ENCODE data around the gene CD69.

CD69 gene

DNA sequence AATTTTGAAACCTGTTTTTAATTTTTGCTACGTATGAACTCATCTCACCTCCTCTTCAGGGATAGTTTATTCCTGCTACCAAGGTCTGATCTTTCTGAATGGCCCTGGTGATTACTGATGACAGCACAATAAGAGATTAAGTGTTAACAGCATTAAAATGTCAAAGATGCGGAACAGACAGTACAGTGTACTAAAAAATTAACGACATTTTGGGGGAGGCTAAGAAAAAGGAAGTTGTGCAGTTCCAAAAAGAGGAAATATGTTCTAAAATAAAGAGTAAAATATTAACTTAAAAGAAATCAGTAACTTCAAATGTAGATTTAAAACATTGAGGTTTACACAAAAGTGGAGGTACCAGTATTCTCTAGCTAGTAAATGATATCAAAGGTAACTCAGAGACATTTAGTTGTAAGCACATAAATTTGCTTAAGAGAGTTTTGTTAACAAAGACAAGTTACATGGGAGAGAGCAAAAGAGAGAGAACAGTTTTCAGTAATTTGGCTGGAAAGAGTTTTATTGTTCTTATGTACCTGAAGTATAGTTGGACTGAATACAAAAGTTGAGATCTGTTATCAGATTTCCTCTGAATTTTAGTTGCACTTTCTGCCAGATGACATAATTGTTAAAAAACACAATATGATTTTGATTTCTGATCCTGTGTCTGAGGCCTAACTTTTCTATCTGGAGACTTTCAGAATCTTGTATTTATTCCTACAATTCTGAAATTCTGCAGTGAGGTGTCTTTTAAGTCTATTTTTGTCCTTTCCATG lies 23.6 kb downstream of the CD69 start:
- H2BK12ac ChIP-seq (ENCODE audit: low read length in 2 of 2), result no peak overlapping the region
- H3K9me3 ChIP-seq (ENCODE audit: control insufficient read depth, low read length), result no peaks in the 10 kb centered on the region
- no peak overlapping the region for H3K4me2 ChIP-seq (ENCODE audit: low read length, poor library complexity, severe bottlenecking)
- 81% methylated on average over 3 of the region's 3 CpGs for WGBS
- no peaks in the 10 kb centered on the region for H3K27me3 ChIP-seq (ENCODE audit: control insufficient read depth in 1 of 2, insufficient read depth in 1 of 2, low read length in 2 of 2)
- H3K4ac ChIP-seq (ENCODE audit: low read depth in 1 of 2, low read length in 2 of 2), result no peak overlapping the region
- no peak overlapping the region for H2AFZ ChIP-seq (ENCODE audit: low read depth, low read length)
- no peak overlapping the region for H2BK5ac ChIP-seq (ENCODE audit: low read depth, low read length, poor library complexity, severe bottlenecking)
- H4K91ac ChIP-seq (ENCODE audit: low read length), result no peak overlapping the region
- peaks cover 2% of the 10 kb centered on the region for H3K4me1 ChIP-seq (ENCODE audit: control insufficient read depth, insufficient read depth, low read depth, low read length)
- H3K4me3 ChIP-seq (ENCODE audit: insufficient read depth in 1 of 2, low read depth in 1 of 2, low read length in 2 of 2), result no peak overlapping the region
- H3K23ac ChIP-seq (ENCODE audit: low read length in 2 of 2), result no peak overlapping the region
- no peaks in the 10 kb centered on the region for H3K79me1 ChIP-seq (replicated peaks; ENCODE audit: low read length, poor library complexity, severe bottlenecking)
- DNase-seq, result no peak
- no peak overlapping the region for H3K18ac ChIP-seq (ENCODE audit: low read depth in 1 of 2, low read length in 2 of 2)
- H3K14ac ChIP-seq (ENCODE audit: low read length in 2 of 2), result no peak overlapping the region
- H2AK5ac ChIP-seq (ENCODE audit: low read length, severe bottlenecking), result no peak overlapping the region
- H3K36me3 ChIP-seq (ENCODE audit: control insufficient read depth in 1 of 2, insufficient read depth in 2 of 2, low read depth in 1 of 2, low read length in 2 of 2), result no peaks in the 10 kb centered on the region
- no peak overlapping the region for H3K9ac ChIP-seq (ENCODE audit: low read length)
- no peak overlapping the region for H2BK15ac ChIP-seq (ENCODE audit: low read depth, poor library complexity, severe bottlenecking)
- no peak overlapping the region for H4K8ac ChIP-seq (ENCODE audit: low read length)
- H2BK120ac ChIP-seq (ENCODE audit: low read depth, low read length), result no peak overlapping the region
- no peak overlapping the region for H3K27ac ChIP-seq (ENCODE audit: low read length, poor library complexity, severe bottlenecking)

DNA sequence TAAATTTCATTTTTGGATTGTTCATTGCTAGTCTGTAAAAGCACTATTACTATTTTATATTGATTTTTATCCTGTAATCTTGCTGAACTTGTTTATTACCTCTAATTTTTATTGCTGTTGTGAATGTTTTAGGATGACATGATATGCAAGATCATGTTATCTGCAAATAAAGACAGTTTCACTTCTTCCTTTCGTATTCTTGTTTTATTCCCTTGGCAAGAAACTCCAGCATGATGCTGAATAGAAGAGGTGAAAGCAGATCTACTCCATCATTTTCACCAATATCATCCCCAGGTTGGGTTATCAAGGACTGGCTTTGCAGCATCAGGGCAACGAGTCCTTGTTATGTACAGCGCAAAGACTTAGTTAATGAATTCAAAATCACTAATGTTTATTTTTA lies 25.1 kb downstream of the CD69 start:
- DNase-seq, result no peak
- no peak overlapping the region for H2AFZ ChIP-seq (ENCODE audit: low read depth, low read length)
- H2AK5ac ChIP-seq (ENCODE audit: low read length, severe bottlenecking), result no peak overlapping the region
- H3K4ac ChIP-seq (ENCODE audit: low read depth in 1 of 2, low read length in 2 of 2), result no peak overlapping the region
- no peak overlapping the region for H3K27ac ChIP-seq (ENCODE audit: low read length, poor library complexity, severe bottlenecking)
- no peak overlapping the region for H3K18ac ChIP-seq (ENCODE audit: low read depth in 1 of 2, low read length in 2 of 2)
- H3K4me1 ChIP-seq (ENCODE audit: control insufficient read depth, insufficient read depth, low read depth, low read length), result peaks cover 2% of the 10 kb centered on the region
- no peak overlapping the region for H3K9ac ChIP-seq (ENCODE audit: low read length)
- no peak overlapping the region for H2BK15ac ChIP-seq (ENCODE audit: low read depth, poor library complexity, severe bottlenecking)
- H3K27me3 ChIP-seq (ENCODE audit: control insufficient read depth in 1 of 2, insufficient read depth in 1 of 2, low read length in 2 of 2), result no peaks in the 10 kb centered on the region
- H3K9me3 ChIP-seq (ENCODE audit: control insufficient read depth, low read length), result no peaks in the 10 kb centered on the region
- no peak overlapping the region for H3K4me3 ChIP-seq (ENCODE audit: insufficient read depth in 1 of 2, low read depth in 1 of 2, low read length in 2 of 2)
- no peak overlapping the region for H2BK12ac ChIP-seq (ENCODE audit: low read length in 2 of 2)
- 95% methylated on average over 1 of the region's 3 CpGs for WGBS
- no peak overlapping the region for H4K91ac ChIP-seq (ENCODE audit: low read length)
- H2BK5ac ChIP-seq (ENCODE audit: low read depth, low read length, poor library complexity, severe bottlenecking), result no peak overlapping the region
- no peaks in the 10 kb centered on the region for H3K79me1 ChIP-seq (replicated peaks; ENCODE audit: low read length, poor library complexity, severe bottlenecking)
- H2BK120ac ChIP-seq (ENCODE audit: low read depth, low read length), result no peak overlapping the region
- H3K36me3 ChIP-seq (ENCODE audit: control insufficient read depth in 1 of 2, insufficient read depth in 2 of 2, low read depth in 1 of 2, low read length in 2 of 2), result no peaks in the 10 kb centered on the region
- no peak overlapping the region for H4K8ac ChIP-seq (ENCODE audit: low read length)
- no peak overlapping the region for H3K14ac ChIP-seq (ENCODE audit: low read length in 2 of 2)
- H3K23ac ChIP-seq (ENCODE audit: low read length in 2 of 2), result no peak overlapping the region
- no peak overlapping the region for H3K4me2 ChIP-seq (ENCODE audit: low read length, poor library complexity, severe bottlenecking)

GRCh38 chr12:9732921-9733461 lies 27.7 kb downstream of the CD69 start, which contains the start of gene CLECL1:
TSS of gene CLECL1 (minus strand) at chr12:9733097.
- no peak within 1 kb of the TSS for H3K23ac ChIP-seq (ENCODE audit: low read length in 2 of 2)
- H3K27ac ChIP-seq (ENCODE audit: low read length, poor library complexity, severe bottlenecking), result no peak within 1 kb of the TSS
- no peak within 1 kb of the TSS for H3K9ac ChIP-seq (ENCODE audit: low read length)
- no peak within 1 kb of the TSS for H2BK12ac ChIP-seq (ENCODE audit: low read length in 2 of 2)
- H3K4me3 ChIP-seq (ENCODE audit: insufficient read depth in 1 of 2, low read depth in 1 of 2, low read length in 2 of 2), result no peak within 1 kb of the TSS
- no peak within 1 kb of the TSS for H2BK5ac ChIP-seq (ENCODE audit: low read depth, low read length, poor library complexity, severe bottlenecking)
- no peak within 1 kb of the TSS for H3K18ac ChIP-seq (ENCODE audit: low read depth in 1 of 2, low read length in 2 of 2)
- H2BK120ac ChIP-seq (ENCODE audit: low read depth, low read length), result no peak within 1 kb of the TSS
- no peak within 1 kb of the TSS for H4K8ac ChIP-seq (ENCODE audit: low read length)
- H2AK5ac ChIP-seq (ENCODE audit: low read length, severe bottlenecking), result no peak within 1 kb of the TSS
- no peaks in the 10 kb centered on the region for H3K27me3 ChIP-seq (ENCODE audit: control insufficient read depth in 1 of 2, insufficient read depth in 1 of 2, low read length in 2 of 2)
- H2BK15ac ChIP-seq (ENCODE audit: low read depth, poor library complexity, severe bottlenecking), result no peak within 1 kb of the TSS
- no peak within 1 kb of the TSS for H4K91ac ChIP-seq (ENCODE audit: low read length)
- H3K79me1 ChIP-seq (replicated peaks; ENCODE audit: low read length, poor library complexity, severe bottlenecking), result no peaks in the 10 kb centered on the region
- DNase-seq, result no peak
- H3K14ac ChIP-seq (ENCODE audit: low read length in 2 of 2), result no peak within 1 kb of the TSS
- H3K4me1 ChIP-seq (ENCODE audit: control insufficient read depth, insufficient read depth, low read depth, low read length), result no peaks in the 10 kb centered on the region
- WGBS, result 93% methylated on average over 6 of the region's 8 CpGs
- no peaks in the 10 kb centered on the region for H3K9me3 ChIP-seq (ENCODE audit: control insufficient read depth, low read length)
- no peak within 1 kb of the TSS for H3K4ac ChIP-seq (ENCODE audit: low read depth in 1 of 2, low read length in 2 of 2)
- H3K4me2 ChIP-seq (ENCODE audit: low read length, poor library complexity, severe bottlenecking), result no peak within 1 kb of the TSS
- no peaks in the 10 kb centered on the region for H3K36me3 ChIP-seq (ENCODE audit: control insufficient read depth in 1 of 2, insufficient read depth in 2 of 2, low read depth in 1 of 2, low read length in 2 of 2)
- no peak within 1 kb of the TSS for H2AFZ ChIP-seq (ENCODE audit: low read depth, low read length)

- DNase-seq, result no peak
- no peak overlapping the region for H3K9ac ChIP-seq (ENCODE audit: low read length)
- no peak overlapping the region for H4K91ac ChIP-seq (ENCODE audit: low read length)
- H3K4me3 ChIP-seq (ENCODE audit: insufficient read depth in 1 of 2, low read depth in 1 of 2, low read length in 2 of 2), result no peak overlapping the region
- no peak overlapping the region for H2BK15ac ChIP-seq (ENCODE audit: low read depth, poor library complexity, severe bottlenecking)
- H3K27me3 ChIP-seq (ENCODE audit: control insufficient read depth in 1 of 2, insufficient read depth in 1 of 2, low read length in 2 of 2), result no peaks in the 10 kb centered on the region
- no peak overlapping the region for H3K4ac ChIP-seq (ENCODE audit: low read depth in 1 of 2, low read length in 2 of 2)
- H3K23ac ChIP-seq (ENCODE audit: low read length in 2 of 2), result no peak overlapping the region
- H3K4me2 ChIP-seq (ENCODE audit: low read length, poor library complexity, severe bottlenecking), result no peak overlapping the region
- no peaks in the 10 kb centered on the region for H3K4me1 ChIP-seq (ENCODE audit: control insufficient read depth, insufficient read depth, low read depth, low read length)
- H3K27ac ChIP-seq (ENCODE audit: low read length, poor library complexity, severe bottlenecking), result no peak overlapping the region
- H2BK12ac ChIP-seq (ENCODE audit: low read length in 2 of 2), result no peak overlapping the region
- no peak overlapping the region for H3K18ac ChIP-seq (ENCODE audit: low read depth in 1 of 2, low read length in 2 of 2)
- no peaks in the 10 kb centered on the region for H3K79me1 ChIP-seq (replicated peaks; ENCODE audit: low read length, poor library complexity, severe bottlenecking)
- H3K36me3 ChIP-seq (ENCODE audit: control insufficient read depth in 1 of 2, insufficient read depth in 2 of 2, low read depth in 1 of 2, low read length in 2 of 2), result no peaks in the 10 kb centered on the region
- no peak overlapping the region for H2AFZ ChIP-seq (ENCODE audit: low read depth, low read length)
- H3K14ac ChIP-seq (ENCODE audit: low read length in 2 of 2), result no peak overlapping the region
- H2BK5ac ChIP-seq (ENCODE audit: low read depth, low read length, poor library complexity, severe bottlenecking), result no peak overlapping the region
- H2AK5ac ChIP-seq (ENCODE audit: low read length, severe bottlenecking), result no peak overlapping the region
- H4K8ac ChIP-seq (ENCODE audit: low read length), result no peak overlapping the region
- H3K9me3 ChIP-seq (ENCODE audit: control insufficient read depth, low read length), result no peaks in the 10 kb centered on the region
- no CpG with 5 or more reads among the region's 2 CpGs for WGBS
- H2BK120ac ChIP-seq (ENCODE audit: low read depth, low read length), result no peak overlapping the region
Measured at GRCh38 chr12:9731797-9732196, 28.9 kb downstream of the CD69 start.

All from mesenchymal stem cell (in vitro differentiated cells and primary cell).